Stimulated activated CD8-positive, alpha-beta memory T cell treated with anti-CD3 and anti-CD28 coated beads, Interleukin-4, amount 100 ng/mL, for 4 hours (primary cell): ENCODE measurements around the gene BMP4.

ENCODE experiments used
- DNase-seq, 2 donors: peaks; one replicate each; pipeline ENCODE4 v3.0.0-alpha.2; 2020; ENCODE audit warnings: low read depth in 2 of 2, low spot score in 1 of 2

Gene BMP4

DNA sequence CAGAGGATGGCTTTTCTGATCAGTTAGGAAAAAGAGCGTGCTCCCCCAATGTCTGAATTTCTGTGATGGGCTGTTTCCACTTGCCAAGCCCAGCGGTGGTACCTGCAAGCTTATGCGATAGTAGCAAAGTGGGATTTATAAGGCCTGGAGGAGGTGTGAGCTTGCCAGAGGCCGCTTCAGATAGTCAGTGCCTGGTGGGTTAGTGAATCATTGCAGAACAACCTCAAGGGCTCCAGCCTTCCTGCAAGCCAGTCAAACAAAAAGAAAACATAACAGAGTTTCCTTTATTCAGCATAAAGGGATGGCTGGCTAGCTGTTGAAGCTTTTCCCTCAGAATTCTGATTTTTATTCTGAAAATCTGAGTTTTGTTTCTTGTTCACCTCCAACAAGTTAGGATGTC is 7.6 kb upstream of the BMP4 start:
- DNase-seq = no peak

DNA sequence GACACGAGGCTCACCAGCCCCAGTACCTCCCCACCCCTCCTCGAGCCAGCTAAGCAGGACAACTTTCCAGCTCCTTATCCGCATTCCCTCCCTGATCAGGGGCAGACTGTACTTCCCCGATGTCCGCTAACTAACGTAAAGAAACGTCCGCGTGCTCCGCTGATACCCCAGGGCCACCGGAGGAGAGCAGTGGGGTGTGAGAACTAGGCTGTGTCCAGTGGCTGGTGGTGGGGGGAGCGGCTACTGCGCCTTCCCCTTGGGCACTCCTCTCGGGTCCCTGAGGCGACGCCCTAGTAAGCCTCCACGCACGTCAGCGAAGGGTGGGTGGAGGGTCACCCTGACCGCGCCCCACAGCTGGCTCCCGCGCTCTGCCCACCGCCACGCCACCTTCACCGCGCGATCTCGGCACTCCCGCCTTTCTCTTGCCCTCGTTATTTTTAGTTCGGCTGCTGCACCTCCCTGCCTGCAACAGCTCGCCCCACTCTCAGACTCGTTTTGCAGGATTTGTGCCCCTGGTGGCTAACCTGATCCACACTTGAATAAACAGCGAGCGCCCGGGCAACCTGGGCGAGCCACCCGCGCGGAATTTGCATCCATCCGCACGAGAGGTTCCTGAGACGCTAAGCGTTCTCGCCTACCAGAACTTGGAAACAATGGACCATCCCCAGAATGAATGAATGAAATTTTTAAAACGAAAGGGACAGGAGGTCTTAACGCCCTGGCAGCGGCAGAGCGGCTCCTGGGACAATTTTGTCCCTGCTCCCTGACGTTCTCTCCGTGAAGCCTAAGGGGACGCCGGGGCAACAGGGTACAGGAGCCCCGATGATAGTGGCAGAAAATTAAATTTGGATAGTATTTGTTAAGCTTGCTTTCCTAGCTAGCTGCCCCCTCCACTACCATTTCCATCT is 6.9 kb upstream of the BMP4 start:
- no peak for DNase-seq

DNA sequence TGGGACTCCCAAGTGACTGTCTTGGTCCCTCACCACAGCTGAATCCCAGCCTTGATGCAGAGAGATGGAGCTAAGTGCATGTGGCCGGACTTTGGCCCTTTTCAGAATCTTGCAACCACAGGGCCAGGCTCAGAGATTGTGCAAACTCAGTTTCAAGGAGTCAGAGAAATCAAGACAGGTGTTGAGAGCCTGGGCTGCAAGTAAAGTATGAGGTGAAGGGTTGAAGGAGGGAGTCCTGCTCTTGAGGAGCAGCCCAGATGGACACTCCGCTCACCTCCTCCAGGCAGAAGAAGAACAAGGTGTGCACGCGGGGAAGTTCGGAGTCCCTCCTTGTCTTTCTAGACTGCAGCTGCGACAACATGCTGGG is 6.3 kb upstream of the BMP4 start:
- DNase-seq = no peak

DNA sequence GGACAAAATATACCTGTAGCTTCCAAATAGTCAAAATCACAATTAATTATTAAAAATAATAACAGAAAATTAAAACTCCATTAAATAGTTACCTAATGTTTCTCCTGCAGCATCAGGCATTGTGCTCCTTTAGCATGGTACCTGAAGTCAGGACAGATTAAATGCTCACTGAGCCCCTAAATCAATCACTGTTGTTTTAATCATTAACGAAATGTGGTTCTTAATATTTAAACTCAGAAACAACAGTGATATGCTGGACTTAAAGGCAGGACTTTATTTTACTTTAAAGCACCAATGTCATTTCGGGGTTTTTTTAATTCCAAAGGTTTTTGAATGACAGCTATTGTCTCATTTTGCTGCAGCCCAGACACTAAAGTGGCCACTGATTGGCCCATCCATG is 2.0 kb upstream of the BMP4 start:
- DNase-seq = no peak

DNA sequence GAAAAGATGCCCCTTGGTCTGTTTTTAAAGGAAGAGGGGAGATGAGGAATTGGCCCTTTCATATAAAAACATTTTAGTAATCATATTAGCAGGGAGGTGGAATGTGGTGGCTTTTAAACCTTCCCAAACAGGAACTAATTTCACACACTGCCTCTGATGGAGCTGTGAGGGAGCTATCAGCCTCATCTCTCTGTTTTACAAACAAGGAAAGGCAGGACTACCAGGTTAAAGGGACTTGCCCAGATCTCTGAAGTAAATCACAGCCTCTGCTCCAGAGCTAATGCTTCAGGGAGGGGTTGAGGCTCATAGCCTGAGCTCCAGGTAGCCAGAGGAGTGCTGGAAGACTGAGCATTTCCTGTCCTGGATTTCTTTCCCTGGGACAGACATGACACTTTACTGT is 1.1 kb upstream of the BMP4 start:
- no peak for DNase-seq

DNA sequence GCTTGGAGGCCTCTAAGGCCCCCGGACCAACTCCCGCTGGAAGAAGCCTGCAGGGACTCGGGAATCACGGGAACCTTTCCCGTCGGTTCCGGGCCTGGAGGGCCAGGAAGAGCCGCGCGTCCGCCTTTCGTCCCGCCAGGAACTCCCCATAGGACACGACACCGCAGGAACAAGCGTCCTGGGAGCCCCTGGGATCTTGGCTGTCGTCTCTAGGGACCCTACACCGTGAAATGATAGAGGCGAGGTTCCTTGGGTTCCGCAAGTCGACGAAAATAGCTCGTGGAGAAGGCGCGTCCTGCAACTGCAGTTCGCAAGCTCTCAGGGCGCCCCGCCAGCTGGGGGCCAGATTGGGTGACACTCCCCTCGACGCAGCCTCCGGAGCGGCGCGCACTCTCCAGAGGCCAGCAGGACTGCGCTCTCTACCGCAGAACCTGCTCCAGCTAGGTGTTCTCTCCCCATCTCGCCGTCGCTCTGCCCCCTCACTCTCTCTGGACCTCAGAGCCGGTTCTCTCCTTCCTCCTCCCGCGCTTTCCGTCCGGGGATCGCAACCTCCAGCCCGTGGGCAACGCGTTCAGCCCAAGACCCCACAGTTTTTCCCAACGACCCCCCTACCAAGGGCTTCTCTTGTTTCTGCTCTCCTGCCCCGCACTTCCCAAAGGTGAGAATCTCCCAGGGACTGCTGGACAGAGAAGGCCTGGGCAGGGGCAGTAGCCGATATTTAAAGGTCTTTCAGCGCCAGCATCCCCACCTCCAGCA is 776 bp downstream of the BMP4 start:
- no peak for DNase-seq

DNA sequence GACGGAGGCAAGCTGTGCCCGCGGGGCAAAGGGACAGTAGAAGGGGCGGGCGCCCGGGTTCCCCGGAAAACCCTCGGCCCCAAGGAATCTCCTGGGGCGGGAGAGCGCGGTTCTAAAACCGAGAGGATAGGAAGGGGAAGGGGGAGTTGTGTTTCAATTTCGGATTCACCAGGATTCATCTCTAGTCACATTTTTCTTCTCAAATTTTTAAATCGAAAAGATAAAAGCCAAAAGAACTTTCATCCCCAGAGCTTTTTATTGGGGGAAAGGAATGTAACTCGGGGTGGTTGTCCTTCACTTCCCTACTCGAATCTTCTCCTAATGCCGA is 1.4 kb downstream of the BMP4 start:
- DNase-seq = no peak

DNA sequence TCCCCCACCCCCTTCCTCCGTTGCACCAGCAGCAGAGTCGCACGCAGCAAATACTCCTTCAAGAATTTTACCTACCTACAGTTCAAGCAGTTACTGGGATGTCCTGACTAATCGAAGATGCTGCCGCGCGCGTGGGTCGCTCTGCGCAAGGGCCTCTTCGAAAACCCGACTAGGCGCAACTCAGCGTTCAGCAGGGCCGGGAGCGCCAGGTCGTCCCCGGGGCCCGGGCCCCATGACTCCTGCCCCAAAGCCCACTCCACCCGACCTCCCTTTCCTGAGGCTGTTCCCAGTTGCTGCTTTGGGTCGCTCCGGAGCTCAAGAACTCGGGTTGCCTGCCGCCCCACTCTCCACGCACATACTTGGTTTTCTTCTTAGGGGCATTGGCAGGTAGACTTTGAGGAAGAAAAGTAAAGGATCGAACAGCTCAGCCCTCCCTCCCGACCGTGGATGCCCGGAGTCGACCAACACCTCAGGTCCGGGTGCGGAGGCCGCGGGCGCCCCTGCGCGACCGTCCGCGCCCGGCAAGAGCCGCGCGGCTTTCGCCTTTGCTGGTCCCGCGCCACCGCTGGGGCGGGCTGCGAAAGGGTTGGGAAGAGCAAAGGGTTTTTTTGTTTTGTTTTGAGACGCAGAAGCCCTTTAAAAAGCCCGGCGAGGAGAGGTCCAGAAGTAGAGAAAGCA is 1.9 kb downstream of the BMP4 start:
- no peak for DNase-seq

DNA sequence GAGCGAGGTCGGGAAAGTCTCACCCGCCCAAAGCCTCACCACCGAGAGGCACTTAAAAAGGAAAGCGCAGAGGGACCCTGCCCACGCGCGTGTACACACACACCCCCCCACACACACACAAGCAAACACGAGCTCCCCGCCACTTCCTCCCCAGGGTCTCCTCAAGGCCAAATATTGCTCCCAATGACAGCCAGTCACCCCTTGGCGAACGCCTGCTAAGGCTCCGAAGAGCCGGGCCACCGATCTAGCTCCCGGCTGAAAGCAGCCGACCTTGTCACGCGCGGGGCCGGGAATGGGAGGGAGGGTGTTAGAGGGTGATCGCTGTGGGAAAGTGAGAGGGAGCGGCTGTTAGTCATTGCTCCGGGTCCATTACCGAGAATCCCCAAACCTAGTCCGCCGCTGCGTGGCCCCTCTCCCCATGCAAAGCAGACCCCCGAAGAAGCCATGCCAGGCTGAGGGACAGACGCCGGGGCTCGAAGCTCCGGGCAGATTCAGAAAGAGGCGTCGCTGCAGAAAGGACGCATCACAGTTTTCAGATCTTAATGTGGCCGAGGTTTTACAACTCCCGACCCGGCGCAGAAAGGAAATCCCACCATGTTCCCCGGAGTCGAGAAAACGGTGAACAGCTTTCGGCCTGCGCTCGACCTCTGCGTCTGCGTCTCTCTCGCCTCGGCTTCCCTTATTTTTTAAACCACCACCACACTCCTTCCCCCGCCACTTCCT is 2.6 kb downstream of the BMP4 start:
- no peak for DNase-seq

DNA sequence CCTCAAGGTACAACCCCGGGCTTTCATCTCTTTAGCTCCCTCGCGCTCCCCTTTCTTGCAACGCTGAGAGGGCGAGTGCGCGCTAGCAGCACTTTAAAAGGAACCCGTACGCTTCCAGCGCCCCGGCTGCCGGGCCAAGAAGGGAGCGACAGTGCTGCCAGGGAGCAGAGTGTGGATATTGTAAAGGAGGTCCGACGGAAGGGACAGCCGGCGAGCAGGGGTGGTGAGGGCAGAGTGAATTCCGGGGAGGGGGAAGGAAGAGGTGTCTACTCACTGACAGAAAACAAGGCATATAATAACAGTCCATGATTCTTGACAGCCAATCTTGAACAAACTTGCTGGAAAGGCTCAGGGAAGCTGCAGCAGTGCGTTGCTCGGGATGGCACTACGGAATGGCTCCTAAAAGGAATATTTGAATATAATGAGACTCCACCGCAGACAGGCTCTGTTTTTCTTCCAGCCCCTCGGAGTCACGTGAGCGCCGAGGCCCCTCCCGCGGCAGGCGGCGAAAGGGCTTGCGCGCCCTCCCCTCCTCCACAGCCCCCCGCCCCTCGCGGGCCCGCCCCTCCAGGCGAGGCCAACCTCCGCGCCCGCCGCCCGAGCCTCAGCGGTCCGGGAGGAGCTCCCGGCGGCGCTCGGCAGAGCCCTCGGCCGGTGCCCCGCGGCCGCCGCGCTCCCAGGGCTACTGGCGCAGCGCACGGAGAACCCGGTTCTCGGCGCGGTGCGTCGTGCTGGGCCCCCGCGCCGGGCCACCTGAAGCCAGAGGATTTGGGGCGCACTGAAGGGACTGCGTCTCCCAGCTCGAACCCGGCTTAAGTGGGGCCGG is 3.4 kb downstream of the BMP4 start:
- no peak for DNase-seq

DNA sequence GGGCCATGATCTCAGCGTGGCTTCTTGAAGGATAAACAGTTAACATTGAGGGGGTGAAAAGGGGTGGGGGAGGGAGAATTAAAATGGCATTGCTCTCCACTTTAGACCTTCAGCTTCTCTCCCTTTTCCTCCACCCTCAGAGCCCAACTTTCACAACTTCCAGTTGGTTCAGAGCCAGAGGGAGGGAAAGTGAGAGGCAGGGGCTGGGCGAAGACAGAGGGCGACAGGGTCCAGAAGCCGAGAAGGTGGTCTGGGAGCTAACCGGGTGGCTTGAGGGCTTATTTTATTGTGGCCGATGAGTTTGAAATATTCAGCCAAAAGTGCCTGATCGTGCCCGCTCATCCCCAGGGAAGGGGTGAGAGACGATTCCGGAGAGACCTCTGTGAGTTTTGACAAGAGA is 4.1 kb downstream of the BMP4 start:
- DNase-seq = no peak

DNA sequence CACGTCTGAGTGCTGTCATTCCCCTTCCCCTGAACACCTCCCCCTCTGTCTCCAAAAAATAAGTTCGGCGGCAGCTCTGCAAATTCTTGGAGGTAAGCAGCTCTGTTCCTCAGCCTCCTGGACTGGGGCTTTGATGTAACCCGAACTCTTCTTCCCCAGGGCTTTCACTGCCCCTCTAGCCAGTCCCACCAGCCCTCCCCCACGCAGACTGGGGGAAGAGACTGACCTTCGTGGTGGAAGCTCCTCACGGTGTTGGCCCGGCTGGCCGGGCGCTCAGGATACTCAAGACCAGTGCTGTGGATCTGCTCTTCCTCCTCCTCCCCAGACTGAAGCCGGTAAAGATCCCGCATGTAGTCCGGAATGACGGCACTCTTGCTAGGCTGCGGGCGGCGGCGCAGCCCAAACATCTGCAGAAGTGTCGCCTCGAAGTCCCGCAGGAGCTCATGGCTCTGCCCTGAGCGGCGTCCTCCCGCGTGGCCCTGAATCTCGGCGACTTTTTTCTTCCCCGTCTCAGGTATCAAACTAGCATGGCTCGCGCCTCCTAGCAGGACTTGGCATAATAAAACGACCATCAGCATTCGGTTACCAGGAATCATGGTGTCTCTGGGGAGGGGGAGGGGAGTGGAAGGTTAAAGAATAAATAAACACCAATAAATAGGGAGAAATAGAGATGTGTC is 4.9 kb downstream of the BMP4 start:
- no peak for DNase-seq

DNA sequence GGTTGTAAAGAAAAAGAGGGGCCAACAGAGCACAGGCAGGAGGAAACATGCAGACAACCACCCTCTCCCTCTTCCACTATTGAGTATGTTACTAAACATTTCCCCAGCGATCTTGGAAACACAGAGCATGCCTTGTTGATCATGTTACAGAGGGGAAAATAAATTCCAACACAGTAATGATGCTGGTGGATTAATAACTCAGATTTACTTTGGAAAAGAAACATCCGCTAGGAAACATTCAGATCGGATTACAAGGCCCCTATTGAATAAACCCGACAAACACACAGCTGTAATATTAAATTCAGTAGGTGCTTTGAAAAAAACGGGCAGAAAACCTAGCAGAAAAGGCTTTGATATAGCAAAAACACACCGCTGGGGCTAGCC is 5.4 kb downstream of the BMP4 start:
- no peak for DNase-seq

DNA sequence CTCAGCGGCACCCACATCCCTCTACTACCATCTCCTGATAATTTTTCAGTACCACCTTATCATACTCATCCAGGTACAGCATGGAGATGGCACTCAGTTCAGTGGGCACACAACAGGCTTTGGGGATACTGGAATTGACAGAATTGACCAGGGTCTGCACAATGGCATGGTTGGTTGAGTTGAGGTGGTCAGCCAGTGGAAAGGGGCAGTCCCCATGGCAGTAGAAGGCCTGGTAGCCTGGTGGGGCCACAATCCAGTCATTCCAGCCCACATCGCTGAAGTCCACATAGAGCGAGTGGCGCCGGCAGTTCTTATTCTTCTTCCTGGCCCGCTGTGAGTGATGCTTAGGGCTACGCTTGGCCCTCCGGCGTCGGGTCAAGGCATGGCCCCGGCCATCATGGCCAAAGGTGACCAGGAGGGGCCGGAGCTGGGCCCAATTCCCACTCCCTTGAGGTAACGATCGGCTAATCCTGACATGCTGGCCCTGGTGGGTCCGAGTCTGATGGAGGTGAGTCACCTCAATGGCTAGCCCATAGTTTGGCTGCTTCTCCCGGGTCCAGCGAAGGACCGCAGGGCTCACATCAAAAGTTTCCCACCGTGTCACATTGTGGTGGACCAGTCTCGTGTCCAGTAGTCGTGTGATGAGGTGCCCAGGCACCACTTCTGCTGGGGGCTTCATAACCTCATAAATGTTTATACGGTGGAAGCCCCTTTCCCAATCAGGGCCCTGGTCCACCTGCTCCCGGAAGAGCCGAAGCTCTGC is 6.4 kb downstream of the BMP4 start:
- DNase-seq = no peak

DNA sequence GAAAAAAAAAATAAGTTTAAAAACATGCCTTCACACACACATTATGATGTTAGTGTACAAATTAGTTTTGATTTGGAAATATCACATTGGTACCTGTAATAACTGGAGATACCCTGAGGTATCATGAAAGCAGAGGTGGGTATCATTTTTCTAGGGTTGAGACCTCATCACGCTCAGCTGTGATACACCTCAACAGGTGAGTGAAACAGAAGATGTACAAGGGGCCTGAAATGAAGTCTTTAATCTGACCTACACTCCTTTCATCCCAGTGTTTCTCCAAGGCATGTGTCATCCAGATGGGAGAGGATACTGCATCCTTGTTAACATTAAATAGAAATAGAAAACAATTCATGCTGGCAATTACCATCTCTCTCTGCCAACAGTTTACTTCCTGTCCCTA is 7.4 kb downstream of the BMP4 start:
- DNase-seq = no peak

DNA sequence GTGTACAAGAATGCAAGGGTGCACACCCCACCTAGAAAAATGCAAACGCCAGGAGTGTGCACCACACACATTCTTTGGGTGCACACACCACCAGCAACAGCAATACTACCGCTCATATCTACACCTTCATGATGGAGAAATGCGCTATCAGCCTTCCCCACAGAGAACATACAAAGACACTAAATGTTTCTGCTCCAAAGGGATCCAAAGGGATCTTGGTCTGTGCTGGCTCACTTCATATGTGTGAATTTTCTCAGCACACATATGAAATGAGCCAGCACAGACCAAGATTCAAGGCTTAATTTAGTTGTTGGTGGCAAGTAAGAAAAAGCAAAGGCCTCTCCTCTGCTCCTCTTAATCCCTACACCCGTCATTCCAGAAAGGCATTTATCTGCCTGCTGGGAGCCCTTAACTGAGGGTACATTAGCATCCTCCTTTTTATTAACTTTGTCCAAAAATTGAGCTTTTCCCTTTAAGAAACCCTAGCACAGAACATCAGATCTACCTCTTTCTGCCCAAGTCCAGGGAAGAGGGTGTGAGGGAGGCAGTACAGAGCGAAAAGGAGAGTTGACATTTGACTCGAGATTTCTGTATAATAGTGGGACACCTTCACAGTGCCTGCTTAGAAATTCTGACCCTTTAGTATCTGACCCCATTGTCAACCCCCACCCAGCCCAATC is 8.3 kb downstream of the BMP4 start:
- no peak for DNase-seq

DNA sequence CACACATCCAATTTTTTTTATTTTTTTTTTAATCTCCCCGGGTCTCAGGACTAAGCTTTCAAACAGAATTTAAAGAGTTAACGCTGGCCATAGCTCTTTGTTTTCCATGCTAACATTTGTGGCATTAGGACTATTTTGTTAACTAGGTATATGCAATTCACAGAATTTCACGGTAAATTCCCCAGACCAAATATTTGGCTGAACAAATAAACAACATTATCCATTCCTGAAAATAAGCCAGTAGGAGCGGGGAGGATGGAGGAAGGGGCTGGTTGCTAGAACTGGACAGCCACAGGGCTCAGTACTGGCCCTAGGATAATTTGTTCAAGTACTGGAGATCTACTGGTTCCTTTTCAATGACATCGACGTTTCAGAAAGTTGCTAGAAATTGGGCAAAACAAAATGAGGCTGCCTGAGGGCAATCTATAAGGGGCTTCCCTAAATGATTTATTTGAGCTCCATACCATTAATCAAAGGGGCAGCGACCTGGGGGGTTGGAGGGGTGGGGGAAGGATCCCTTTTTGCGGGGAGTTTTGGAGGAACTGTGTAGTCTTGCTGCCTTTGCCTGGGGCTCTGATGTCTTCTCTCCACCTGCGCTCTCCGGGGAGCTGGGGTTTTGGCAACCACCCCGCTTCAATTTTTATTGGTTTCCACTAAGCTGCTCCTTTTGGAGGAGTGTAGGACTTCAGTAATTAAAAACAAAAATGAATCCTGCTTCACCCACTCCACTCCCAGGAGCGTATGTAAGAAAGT is 9.0 kb downstream of the BMP4 start:
- DNase-seq = no peak

DNA sequence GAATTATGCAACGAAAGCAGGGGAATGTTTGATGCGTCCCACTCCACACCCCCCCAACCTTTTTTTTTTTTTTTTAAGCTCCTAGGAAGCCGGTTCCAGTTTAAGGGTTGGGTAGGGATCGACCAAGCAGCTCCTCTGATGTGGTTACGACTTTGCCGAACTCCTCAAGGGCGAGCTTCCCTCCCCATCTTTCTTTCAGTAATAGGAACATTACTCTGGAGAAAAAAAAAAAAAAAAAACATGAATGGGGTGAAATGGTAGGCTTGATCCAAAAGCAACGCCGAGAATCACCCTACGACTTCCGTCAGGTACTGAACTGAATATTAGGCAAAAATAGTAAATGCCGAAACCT is 9.6 kb downstream of the BMP4 start:
- DNase-seq = no peak
